ENCODE results near the gene RGS8. TPM values are rescaled to one million over a fixed set of nuclear protein-coding genes. Genes with fewer than 3 reads are reported as not detected.

Gene RGS8
- polyA plus RNA-seq, 1 experiment, result not detected

GRCh38 chr1:182641561-182641960 lies 42.8 kb downstream of the RGS8 start:
- no peak overlapping the region for H3K4me3 ChIP-seq (ENCODE audit: low read depth, low read length)
- POLR2A ChIA-PET, result no interaction called here
- DNase-seq (ENCODE audit: low read depth), result no peak
- CTCF ChIA-PET, result interaction anchor here (0.7 to 1.2 kb wide), 2 partner anchors 13 to 21 kb away, joined by 3 to 5 read pairs; no protein-coding TSS in a partner anchor
- H3K27me3 ChIP-seq (ENCODE audit: control insufficient read depth, insufficient read depth, low read length), result 0 out of 2 replicates have a peak, but pooled peaks cover 2% of the 10 kb centered on the region
- no peaks in the 10 kb centered on the region for H3K36me3 ChIP-seq (ENCODE audit: control insufficient read depth, insufficient read depth, low read length)
- no peak for TF ChIP-seq CTCF (IDR thresholded peaks at IDR 0.05; ENCODE audit: insufficient read depth, low read depth, low read length)

GRCh38 chr1:182639330-182639729 lies 45.1 kb downstream of the RGS8 start:
- TF ChIP-seq CTCF (IDR thresholded peaks at IDR 0.05; ENCODE audit: insufficient read depth, low read depth, low read length), result no peak
- Histone ChIP-seq H3K4me3 (ENCODE audit: low read depth, low read length) (no peak overlapping the region), H3K36me3 (ENCODE audit: control insufficient read depth, insufficient read depth, low read length) (no peaks in the 10 kb centered on the region), H3K27me3 (ENCODE audit: control insufficient read depth, insufficient read depth, low read length) (0 out of 2 replicates have a peak, but pooled peaks cover 2% of the 10 kb centered on the region)
- CTCF ChIA-PET, result no interaction called here
- POLR2A ChIA-PET, result no interaction called here
- DNase-seq (ENCODE audit: low read depth), result no peak

- CTCF ChIA-PET, result interaction anchor here (0.7 kb wide), 1 partner anchor 41 kb away, joined by 3 read pairs; no protein-coding TSS in a partner anchor
- POLR2A ChIA-PET, result no interaction called here
Observed at GRCh38 chr1:182637769-182638168, 46.6 kb downstream of the RGS8 start.

GRCh38 chr1:182635871-182636270 lies 48.5 kb downstream of the RGS8 start:
- Histone ChIP-seq H3K4me3 (ENCODE audit: low read depth, low read length) (no peak overlapping the region), H3K27me3 (ENCODE audit: control insufficient read depth, insufficient read depth, low read length) (0 out of 2 replicates have a peak, but pooled peaks cover 2% of the 10 kb centered on the region), H3K36me3 (ENCODE audit: control insufficient read depth, insufficient read depth, low read length) (no peaks in the 10 kb centered on the region)
- ChIA-PET CTCF (no interaction called here), POLR2A (no interaction called here)
- no peak for DNase-seq (ENCODE audit: low read depth)
- TF ChIP-seq CTCF (IDR thresholded peaks at IDR 0.05; ENCODE audit: insufficient read depth, low read depth, low read length), result no peak

More at GRCh38 chr1:182637769-182638168, 46.6 kb downstream of the RGS8 start:
- TF ChIP-seq CTCF (IDR thresholded peaks at IDR 0.05; ENCODE audit: insufficient read depth, low read depth, low read length), result no peak
- Histone ChIP-seq H3K27me3 (ENCODE audit: control insufficient read depth, insufficient read depth, low read length) (0 out of 2 replicates have a peak, but pooled peaks cover 2% of the 10 kb centered on the region), H3K36me3 (ENCODE audit: control insufficient read depth, insufficient read depth, low read length) (no peaks in the 10 kb centered on the region), H3K4me3 (ENCODE audit: low read depth, low read length) (no peak overlapping the region)
- no peak for DNase-seq (ENCODE audit: low read depth)

Other genes with a start within 250 kb of the RGS8 start
- gene RGSL1, start 234.4 kb downstream of the RGS8 start, polyA plus RNA-seq (2011; rRNA removed), result not detected in 2 replicates
- gene RNASEL, start 95.3 kb downstream of the RGS8 start, polyA plus RNA-seq (2011; rRNA removed), result 4.1 and 6.9 TPM in 2 replicates
- 0.23 TPM in 2 replicates for gene RGS16, start 80.2 kb downstream of the RGS8 start, polyA plus RNA-seq (2011; rRNA removed)
- 1.2 TPM in 2 replicates for gene NPL, start 105.2 kb upstream of the RGS8 start, polyA plus RNA-seq (2011; rRNA removed)
- gene DHX9, start 154.8 kb upstream of the RGS8 start, polyA plus RNA-seq (2011; rRNA removed), result 111 and 152 TPM in 2 replicates

Data from BJ (cell line).